Brain pericyte (primary cell): Measurements from ENCODE around the gene GPN2.

ENCODE experiments used
- DNase-seq: peaks from one replicate; pipeline ENCODE4 v3.0.0-alpha.2; 2012; ENCODE audit warnings: low read depth, low spot score

Gene GPN2

GRCh38 chr1:26889551-26890466, at the start of gene GPN2:
Gene GPN2 (minus strand): TSS chr1:26890283. CDS start chr1:26890096, 187 bp downstream.
- DNase-seq, result peak; percentile 49

GRCh38 chr1:26938659-26939025, 48.6 kb upstream of the GPN2 start:
- no peak for DNase-seq

GRCh38 chr1:26938004-26938658, 48.0 kb upstream of the GPN2 start:
- no peak for DNase-seq

- no peak for DNase-seq
These were observed 46.7 kb upstream of the GPN2 start for GRCh38 chr1:26936823-26937222.

- DNase-seq, result no peak
These were observed 42.4 kb upstream of the GPN2 start for GRCh38 chr1:26932531-26932930.

- no peak for DNase-seq
These were observed 33.6 kb upstream of the GPN2 start for GRCh38 chr1:26923711-26924110.

GRCh38 chr1:26922901-26923300, 32.8 kb upstream of the GPN2 start:
- DNase-seq, result no peak

- no peak for DNase-seq
These were observed 32.3 kb upstream of the GPN2 start for GRCh38 chr1:26922431-26922729.

- DNase-seq, result peak; percentile 93
These were observed 31.7 kb upstream of the GPN2 start, which contains the start of gene NUDC for GRCh38 chr1:26921540-26922430. Gene NUDC (plus strand): TSS chr1:26921743. CDS start chr1:26921849, 106 bp downstream.

GRCh38 chr1:26921126-26921539, 31.1 kb upstream of the GPN2 start:
- DNase-seq, result no peak

GRCh38 chr1:26915204-26915842, 25.2 kb upstream of the GPN2 start:
- no peak for DNase-seq

- no peak for DNase-seq
These were observed 23.9 kb upstream of the GPN2 start, which contains the start of gene NR0B2 for GRCh38 chr1:26913754-26914619. Gene NR0B2 (minus strand): TSS chr1:26913975. CDS start chr1:26913940, 35 bp downstream.

- DNase-seq, result no peak
These were observed 23.3 kb upstream of the GPN2 start for GRCh38 chr1:26913389-26913753.

- DNase-seq, result no peak
These were observed 22.0 kb upstream of the GPN2 start for GRCh38 chr1:26912147-26912490.

- DNase-seq, result no peak
These were observed 21.5 kb upstream of the GPN2 start for GRCh38 chr1:26911399-26912146.

GRCh38 chr1:26910343-26911160, 20.5 kb upstream of the GPN2 start:
- DNase-seq, result no peak

- no peak for DNase-seq
These were observed 19.9 kb upstream of the GPN2 start for GRCh38 chr1:26909951-26910342.

GRCh38 chr1:26907071-26907917, 17.2 kb upstream of the GPN2 start:
- no peak for DNase-seq
